HL-60 (cell line): Measurements from ENCODE around the gene DGKI.

ENCODE experiments used
- DNase-seq, 2 experiments: peaks; one replicate each; pipeline ENCODE4 v3.0.0-alpha.2; 2010 to 2020; ENCODE audit warnings: low read depth in 1 of 2, low spot score in 1 of 2
- H3K27ac ChIP-seq: fragments of 250-450 bp; sonication (Bioruptor Pico); replicated peaks from 2 replicates; pipeline ENCODE4 v1.5.1; 2020; ENCODE audit warnings: mild to moderate bottlenecking, moderate library complexity
- H3K27me3 ChIP-seq: fragments of 250-450 bp; sonication (Bioruptor Pico); 2 replicates; pipeline ENCODE4 v1.5.1; 2021; ENCODE audit warnings: mild to moderate bottlenecking, moderate library complexity; ENCODE audit not compliant: insufficient read depth, poor library complexity, severe bottlenecking
- H3K4me3 ChIP-seq: replicated peaks from 2 replicates; pipeline ENCODE4 v1.5.1; 2011; ENCODE audit warnings: mild to moderate bottlenecking, control low read depth, low read length; ENCODE audit not compliant: insufficient read depth
- CTCF ChIP-seq: IDR thresholded peaks from one replicate; pipeline ENCODE4 v1.5.1; 2011; ENCODE audit warnings: low read length, control low read depth, inconsistent platforms; ENCODE audit not compliant: insufficient read depth
- GABPA ChIP-seq: IDR thresholded peaks from 2 replicates; pipeline ENCODE4 v1.6.1; 2012; ENCODE audit warnings: low read depth
- POLR2AphosphoS5 ChIP-seq: IDR thresholded peaks from 2 replicates; pipeline ENCODE4 v1.6.1; 2012; ENCODE audit warnings: low read depth
- REST ChIP-seq: IDR thresholded peaks from 2 replicates; pipeline ENCODE4 v1.6.1; 2012; ENCODE audit warnings: low read depth; ENCODE audit not compliant: insufficient replicate concordance
- SPI1 ChIP-seq: IDR thresholded peaks from 2 replicates; pipeline ENCODE4 v1.6.1; 2012; ENCODE audit warnings: low read depth, mild to moderate bottlenecking, borderline replicate concordance

DGKI gene

GRCh38 chr7:137839903-137840779 is 6.6 kb downstream of the DGKI start:
- H3K4me3 ChIP-seq = no peak overlapping the region
- no peak for DNase-seq
- TF ChIP-seq CTCF (no peak), SPI1 (no peak), GABPA (no peak), REST (no peak), POLR2AphosphoS5 (no peak)
- no peak overlapping the region for H3K27ac ChIP-seq
- peaks cover 9% of the 10 kb centered on the region for H3K27me3 ChIP-seq

- Histone ChIP-seq H3K27ac (no peak overlapping the region), H3K4me3 (no peak overlapping the region), H3K27me3 (no peaks in the 10 kb centered on the region)
- TF ChIP-seq GABPA (no peak), REST (no peak), SPI1 (no peak), POLR2AphosphoS5 (no peak), CTCF (no peak)
- no peak for DNase-seq
These were observed 8.0 kb downstream of the DGKI start for GRCh38 chr7:137838706-137839315.

- no peak overlapping the region for H3K27ac ChIP-seq
- no peak for TF ChIP-seq REST
- TF ChIP-seq GABPA = no peak
- no peak for DNase-seq
- no peak overlapping the region for H3K4me3 ChIP-seq
- H3K27me3 ChIP-seq = no peaks in the 10 kb centered on the region
These were observed 10.2 kb downstream of the DGKI start for GRCh38 chr7:137836541-137836940.
